IPS-20b (cell line): ENCODE measurements around the gene ETFDH.
"Not testable (repeated sequence)": the region's sequence is repeated elsewhere in the genome, so short reads cannot be mapped to it uniquely, and the experiment has no call there.

Source experiments
- H3K27ac ChIP-seq: one replicate; pipeline ENCODE4 v1.5.1; 2013; ENCODE audit warnings: low read length
- H3K27me3 ChIP-seq: 2 replicates; pipeline ENCODE4 v1.6.1; 2013; ENCODE audit warnings: mild to moderate bottlenecking, low read length, inconsistent platforms; ENCODE audit not compliant: insufficient read depth
- H3K36me3 ChIP-seq: 2 replicates; pipeline ENCODE4 v1.6.1; 2013; ENCODE audit warnings: low read depth, mild to moderate bottlenecking, inconsistent platforms, low read length, moderate library complexity; ENCODE audit not compliant: insufficient read depth
- H3K4me1 ChIP-seq: 2 replicates; pipeline ENCODE4 v1.6.1; 2013; ENCODE audit warnings: mild to moderate bottlenecking, control low read depth, inconsistent platforms, low read length, moderate library complexity; ENCODE audit not compliant: insufficient read depth
- H3K4me3 ChIP-seq: 2 replicates; pipeline ENCODE4 v1.5.1; 2013; ENCODE audit warnings: mild to moderate bottlenecking, low read length, inconsistent platforms
- H3K9ac ChIP-seq: 2 replicates; pipeline ENCODE4 v1.6.1; 2013; ENCODE audit warnings: low read depth, mild to moderate bottlenecking, inconsistent platforms, low read length, moderate library complexity
- H3K9me3 ChIP-seq: 2 replicates; pipeline ENCODE4 v1.6.1; 2013; ENCODE audit warnings: mild to moderate bottlenecking, low read depth, low read length, inconsistent platforms; ENCODE audit not compliant: insufficient read depth

Gene ETFDH

GRCh38 chr4:158726633-158727032, 54.5 kb downstream of the ETFDH start:
- H3K9ac ChIP-seq, result no peak overlapping the region
- H3K27ac ChIP-seq, result no peak overlapping the region
- no peaks in the 10 kb centered on the region for H3K9me3 ChIP-seq
- H3K36me3 ChIP-seq, result 0 out of 2 replicates have a peak, but pooled peaks cover under 1% of the 10 kb centered on the region
- no peaks in the 10 kb centered on the region for H3K4me1 ChIP-seq
- H3K4me3 ChIP-seq, result no peak overlapping the region
- no peaks in the 10 kb centered on the region for H3K27me3 ChIP-seq

GRCh38 chr4:158728236-158728635, 56.1 kb downstream of the ETFDH start:
- no peaks in the 10 kb centered on the region for H3K9me3 ChIP-seq
- no peaks in the 10 kb centered on the region for H3K4me1 ChIP-seq
- H3K27me3 ChIP-seq, result no peaks in the 10 kb centered on the region
- no peak overlapping the region for H3K27ac ChIP-seq
- H3K4me3 ChIP-seq, result no peak overlapping the region
- H3K9ac ChIP-seq, result no peak overlapping the region
- H3K36me3 ChIP-seq, result no peaks in the 10 kb centered on the region

- no peaks in the 10 kb centered on the region for H3K4me1 ChIP-seq
- H3K9me3 ChIP-seq, result no peaks in the 10 kb centered on the region
- H3K36me3 ChIP-seq, result no peaks in the 10 kb centered on the region
- no peaks in the 10 kb centered on the region for H3K27me3 ChIP-seq
- no peak overlapping the region for H3K27ac ChIP-seq
- H3K9ac ChIP-seq, result no peak overlapping the region
- no peak overlapping the region for H3K4me3 ChIP-seq
Measured at GRCh38 chr4:158729716-158730559, 57.8 kb downstream of the ETFDH start.

- H3K4me3 ChIP-seq, result no peak overlapping the region
- H3K27me3 ChIP-seq, result no peaks in the 10 kb centered on the region
- no peaks in the 10 kb centered on the region for H3K36me3 ChIP-seq
- no peak overlapping the region for H3K27ac ChIP-seq
- H3K4me1 ChIP-seq, result no peaks in the 10 kb centered on the region
- H3K9ac ChIP-seq, result no peak overlapping the region
- H3K9me3 ChIP-seq, result no peaks in the 10 kb centered on the region
Measured at GRCh38 chr4:158738866-158739265, 66.8 kb downstream of the ETFDH start.

GRCh38 chr4:158739600-158739999, 67.5 kb downstream of the ETFDH start:
- no peaks in the 10 kb centered on the region for H3K36me3 ChIP-seq
- no peak overlapping the region for H3K9ac ChIP-seq
- no peaks in the 10 kb centered on the region for H3K4me1 ChIP-seq
- peaks cover 1% of the 10 kb centered on the region; the same call in 1 of the 2 replicates for H3K9me3 ChIP-seq
- H3K4me3 ChIP-seq, result no peak overlapping the region
- H3K27me3 ChIP-seq, result no peaks in the 10 kb centered on the region
- H3K27ac ChIP-seq, result no peak overlapping the region

- H3K36me3 ChIP-seq, result no peaks in the 10 kb centered on the region
- H3K9me3 ChIP-seq, result peaks cover 3% of the 10 kb centered on the region; the same call in 1 of the 2 replicates
- H3K4me3 ChIP-seq, result no peak overlapping the region
- no peaks in the 10 kb centered on the region for H3K27me3 ChIP-seq
- no peak overlapping the region for H3K27ac ChIP-seq
- no peak overlapping the region for H3K9ac ChIP-seq
- no peaks in the 10 kb centered on the region for H3K4me1 ChIP-seq
Measured at GRCh38 chr4:158741326-158742021, 69.4 kb downstream of the ETFDH start.

GRCh38 chr4:158746537-158746936, 74.4 kb downstream of the ETFDH start:
- not testable (repeated sequence) for H3K9ac ChIP-seq, H3K4me3 ChIP-seq, H3K36me3 ChIP-seq, H3K27ac ChIP-seq, H3K9me3 ChIP-seq, H3K27me3 ChIP-seq, H3K4me1 ChIP-seq

GRCh38 chr4:158750379-158750778, 78.3 kb downstream of the ETFDH start:
- Histone ChIP-seq H3K4me3 (no peak overlapping the region), H3K4me1 (no peaks in the 10 kb centered on the region), H3K36me3 (no peaks in the 10 kb centered on the region), H3K27ac (no peak overlapping the region), H3K27me3 (no peaks in the 10 kb centered on the region), H3K9ac (no peak overlapping the region), H3K9me3 (no peaks in the 10 kb centered on the region; the same call in 1 of the 2 replicates)

GRCh38 chr4:158754385-158755180, 82.5 kb downstream of the ETFDH start:
- no peaks in the 10 kb centered on the region for H3K27me3 ChIP-seq
- H3K36me3 ChIP-seq, result no peaks in the 10 kb centered on the region
- no peak overlapping the region for H3K4me3 ChIP-seq
- H3K4me1 ChIP-seq, result no peaks in the 10 kb centered on the region
- no peak overlapping the region for H3K9ac ChIP-seq
- H3K9me3 ChIP-seq, result no peaks in the 10 kb centered on the region
- no peak overlapping the region for H3K27ac ChIP-seq

GRCh38 chr4:158755819-158756218, 83.7 kb downstream of the ETFDH start:
- H3K36me3 ChIP-seq, H3K4me3 ChIP-seq, H3K27ac ChIP-seq, H3K4me1 ChIP-seq, H3K27me3 ChIP-seq, H3K9ac ChIP-seq, H3K9me3 ChIP-seq: not testable (repeated sequence)

- Histone ChIP-seq H3K27me3 (no peaks in the 10 kb centered on the region), H3K36me3 (no peaks in the 10 kb centered on the region), H3K9ac (no peak overlapping the region), H3K27ac (no peak overlapping the region), H3K9me3 (no peaks in the 10 kb centered on the region), H3K4me3 (no peak overlapping the region), H3K4me1 (no peaks in the 10 kb centered on the region)
Measured at GRCh38 chr4:158756588-158756987, 84.5 kb downstream of the ETFDH start.
